ENCODE measurements around the gene PLIN5. TPM values are rescaled to one million over a fixed set of nuclear protein-coding genes. Genes with fewer than 3 reads are reported as not detected.
A peak's percentile ranks its signal among the peaks of the same experiment; 100 is the strongest.

Gene PLIN5
- total RNA-seq, 1 donor from 2014 or later = not detected

DNA sequence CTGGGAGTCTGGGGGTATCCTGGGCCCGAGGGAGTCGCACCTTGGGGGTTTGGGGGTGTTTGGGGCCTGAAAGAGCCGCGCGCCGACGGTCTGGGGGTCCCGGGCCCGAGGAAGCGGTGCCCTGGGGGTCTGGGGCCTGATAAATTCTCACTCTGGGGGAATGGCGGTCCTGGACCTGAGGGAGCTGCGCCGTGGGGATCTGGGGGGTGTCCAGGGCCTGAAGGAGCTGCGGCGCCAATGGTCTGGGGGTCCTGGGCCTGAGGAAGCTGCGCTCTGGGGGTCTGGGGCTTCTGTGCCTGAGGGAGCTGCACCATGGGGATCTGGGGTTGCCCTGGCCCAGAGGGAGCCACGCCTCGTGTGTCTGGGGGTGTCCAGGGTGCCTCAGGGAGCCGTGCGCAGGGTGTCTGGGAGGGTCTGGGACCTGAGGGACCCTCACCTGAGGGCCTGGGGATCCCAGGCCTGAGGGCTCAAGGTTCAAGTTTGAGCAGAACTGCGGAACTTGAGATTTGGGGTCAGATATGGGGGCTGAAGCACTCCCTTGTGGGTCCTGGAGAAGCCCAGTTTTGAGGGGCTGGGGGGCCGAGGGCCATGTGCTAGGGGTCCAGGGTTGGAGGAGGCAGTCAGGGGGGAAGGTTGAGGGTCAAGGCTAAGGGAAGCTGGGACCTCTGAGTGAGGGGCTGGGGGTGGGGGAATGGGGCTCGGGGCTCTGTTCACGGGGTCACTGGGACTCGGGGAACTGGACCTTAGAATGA lies 61.8 kb downstream of the PLIN5 start:
- Mint-ChIP-seq H3K27me3 (ENCODE audit: unreplicated experiment) (no peaks in the 10 kb centered on the region), H3K4me3 (ENCODE audit: unreplicated experiment) (peak overlapping the region; percentile 84), H3K27ac (ENCODE audit: unreplicated experiment) (peak overlapping the region; percentile 88), H3K36me3 (ENCODE audit: unreplicated experiment) (peaks cover 13% of the 10 kb centered on the region), H3K4me1 (ENCODE audit: unreplicated experiment) (peaks cover 22% of the 10 kb centered on the region), H3K9me3 (ENCODE audit: unreplicated experiment) (no peaks in the 10 kb centered on the region)
- TF ChIP-seq, protein P1, sequence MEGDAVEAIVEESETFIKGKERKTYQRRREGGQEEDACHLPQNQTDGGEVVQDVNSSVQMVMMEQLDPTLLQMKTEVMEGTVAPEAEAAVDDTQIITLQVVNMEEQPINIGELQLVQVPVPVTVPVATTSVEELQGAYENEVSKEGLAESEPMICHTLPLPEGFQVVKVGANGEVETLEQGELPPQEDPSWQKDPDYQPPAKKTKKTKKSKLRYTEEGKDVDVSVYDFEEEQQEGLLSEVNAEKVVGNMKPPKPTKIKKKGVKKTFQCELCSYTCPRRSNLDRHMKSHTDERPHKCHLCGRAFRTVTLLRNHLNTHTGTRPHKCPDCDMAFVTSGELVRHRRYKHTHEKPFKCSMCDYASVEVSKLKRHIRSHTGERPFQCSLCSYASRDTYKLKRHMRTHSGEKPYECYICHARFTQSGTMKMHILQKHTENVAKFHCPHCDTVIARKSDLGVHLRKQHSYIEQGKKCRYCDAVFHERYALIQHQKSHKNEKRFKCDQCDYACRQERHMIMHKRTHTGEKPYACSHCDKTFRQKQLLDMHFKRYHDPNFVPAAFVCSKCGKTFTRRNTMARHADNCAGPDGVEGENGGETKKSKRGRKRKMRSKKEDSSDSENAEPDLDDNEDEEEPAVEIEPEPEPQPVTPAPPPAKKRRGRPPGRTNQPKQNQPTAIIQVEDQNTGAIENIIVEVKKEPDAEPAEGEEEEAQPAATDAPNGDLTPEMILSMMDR (IDR thresholded peaks at IDR 0.05) = no peak
- DNase-seq (ENCODE audit: extremely low spot score, unreplicated experiment) = no peak

Other genes starting within 250 kb of the PLIN5 start
- not detected in 2 replicates for gene TMIGD2, start 232.8 kb downstream of the PLIN5 start, total RNA-seq
- gene FSD1, start 230.6 kb downstream of the PLIN5 start, total RNA-seq = 13.3 and 15.6 TPM in 2 replicates
- gene STAP2, start 196.4 kb downstream of the PLIN5 start, total RNA-seq = 2.7 and 5.9 TPM in 2 replicates
- 14.2 and 20.0 TPM in 2 replicates for gene MPND, start 191.7 kb downstream of the PLIN5 start, total RNA-seq
- gene SH3GL1, start 134.7 kb downstream of the PLIN5 start, total RNA-seq = 105 and 115 TPM in 2 replicates
- 9.7 and 14.0 TPM in 2 replicates for gene CHAF1A, start 132.6 kb downstream of the PLIN5 start, total RNA-seq
- gene UBXN6, start 77.4 kb downstream of the PLIN5 start, total RNA-seq = 96.8 and 106 TPM in 2 replicates
- 59.8 and 68.8 TPM in 2 replicates for gene HDGFL2, start 62.9 kb downstream of the PLIN5 start, total RNA-seq
- gene PLIN4, start 16.7 kb downstream of the PLIN5 start, total RNA-seq = not detected in 2 replicates
- not detected in 2 replicates for gene LRG1, start 4.8 kb upstream of the PLIN5 start, total RNA-seq
- gene SEMA6B, start 24.5 kb upstream of the PLIN5 start, total RNA-seq = 5.8 and 6.2 TPM in 2 replicates
- gene TNFAIP8L1, start 104.3 kb upstream of the PLIN5 start, total RNA-seq = 5.8 and 5.9 TPM in 2 replicates
- 95.4 and 103 TPM in 2 replicates for gene MYDGF, start 135.1 kb upstream of the PLIN5 start, total RNA-seq
- 45.6 and 54.8 TPM in 2 replicates for gene DPP9, start 188.6 kb upstream of the PLIN5 start, total RNA-seq